ENCODE measurements around the gene CYP2C9. TPM values are rescaled to one million over a fixed set of nuclear protein-coding genes. Genes with fewer than 3 reads are reported as not detected.

Gene CYP2C9
- total and polyA plus RNA-seq, 2 experiments from 2014 or later = 0.15 TPM; not detected in 1

GRCh38 chr10:94989192-94989591 is 50.7 kb downstream of the CYP2C9 start:
- Histone ChIP-seq H3K36me3 (no peaks in the 10 kb centered on the region), H3K27me3 (no peaks in the 10 kb centered on the region), H3K27ac (no peak overlapping the region), H3K4me3 (no peak overlapping the region), H3K4me1 (ENCODE audit: low read depth) (no peaks in the 10 kb centered on the region), H3K9me3 (ENCODE audit: low read depth) (no peaks in the 10 kb centered on the region)
- TF ChIP-seq, protein P1, sequence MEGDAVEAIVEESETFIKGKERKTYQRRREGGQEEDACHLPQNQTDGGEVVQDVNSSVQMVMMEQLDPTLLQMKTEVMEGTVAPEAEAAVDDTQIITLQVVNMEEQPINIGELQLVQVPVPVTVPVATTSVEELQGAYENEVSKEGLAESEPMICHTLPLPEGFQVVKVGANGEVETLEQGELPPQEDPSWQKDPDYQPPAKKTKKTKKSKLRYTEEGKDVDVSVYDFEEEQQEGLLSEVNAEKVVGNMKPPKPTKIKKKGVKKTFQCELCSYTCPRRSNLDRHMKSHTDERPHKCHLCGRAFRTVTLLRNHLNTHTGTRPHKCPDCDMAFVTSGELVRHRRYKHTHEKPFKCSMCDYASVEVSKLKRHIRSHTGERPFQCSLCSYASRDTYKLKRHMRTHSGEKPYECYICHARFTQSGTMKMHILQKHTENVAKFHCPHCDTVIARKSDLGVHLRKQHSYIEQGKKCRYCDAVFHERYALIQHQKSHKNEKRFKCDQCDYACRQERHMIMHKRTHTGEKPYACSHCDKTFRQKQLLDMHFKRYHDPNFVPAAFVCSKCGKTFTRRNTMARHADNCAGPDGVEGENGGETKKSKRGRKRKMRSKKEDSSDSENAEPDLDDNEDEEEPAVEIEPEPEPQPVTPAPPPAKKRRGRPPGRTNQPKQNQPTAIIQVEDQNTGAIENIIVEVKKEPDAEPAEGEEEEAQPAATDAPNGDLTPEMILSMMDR (IDR thresholded peaks at IDR 0.05; ENCODE audit: low read depth, low read length) = no peak
- DNase-seq (ENCODE audit: low read depth in 1 of 2, low spot score in 1 of 2) = no peak

DNA sequence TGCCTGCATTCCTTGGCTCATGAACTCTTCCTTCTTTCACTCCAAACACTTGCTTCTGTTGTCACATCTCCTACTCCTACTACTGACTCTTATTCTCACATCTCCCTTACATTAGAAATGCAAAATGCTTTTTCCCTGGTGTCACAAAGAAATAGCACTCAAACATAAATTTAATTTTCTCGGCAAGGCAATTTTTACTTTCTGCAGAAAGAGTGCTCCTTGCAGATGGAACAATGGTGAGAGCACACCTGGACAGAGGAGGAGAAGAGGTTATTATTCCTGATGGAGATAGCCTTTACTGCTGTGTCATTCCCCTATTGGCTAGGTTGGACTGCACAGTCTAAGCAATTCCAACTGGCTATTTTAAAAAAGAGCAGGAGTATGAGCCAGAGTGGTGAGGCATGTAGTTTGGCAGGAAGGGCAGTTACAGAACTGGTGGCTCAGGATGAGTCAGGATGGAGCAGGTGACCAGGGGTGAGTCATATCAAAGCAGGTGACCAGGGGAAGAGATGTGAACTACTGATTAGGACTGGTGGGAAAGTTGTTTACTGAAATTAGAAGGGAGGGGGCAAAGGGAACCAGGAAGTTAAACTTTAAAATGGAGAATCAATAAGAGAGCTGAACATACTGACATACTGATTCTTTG is 52.9 kb downstream of the CYP2C9 start:
- DNase-seq (ENCODE audit: low read depth in 1 of 2, low spot score in 1 of 2) = no peak
- H3K9me3 ChIP-seq (ENCODE audit: low read depth) = no peaks in the 10 kb centered on the region
- H3K27ac ChIP-seq = no peak overlapping the region
- no peaks in the 10 kb centered on the region for H3K27me3 ChIP-seq
- TF ChIP-seq, protein P1 (IDR thresholded peaks at IDR 0.05; ENCODE audit: low read depth, low read length) = no peak
- no peak overlapping the region for H3K4me3 ChIP-seq
- no peaks in the 10 kb centered on the region for H3K4me1 ChIP-seq (ENCODE audit: low read depth)
- H3K36me3 ChIP-seq = no peaks in the 10 kb centered on the region

DNA sequence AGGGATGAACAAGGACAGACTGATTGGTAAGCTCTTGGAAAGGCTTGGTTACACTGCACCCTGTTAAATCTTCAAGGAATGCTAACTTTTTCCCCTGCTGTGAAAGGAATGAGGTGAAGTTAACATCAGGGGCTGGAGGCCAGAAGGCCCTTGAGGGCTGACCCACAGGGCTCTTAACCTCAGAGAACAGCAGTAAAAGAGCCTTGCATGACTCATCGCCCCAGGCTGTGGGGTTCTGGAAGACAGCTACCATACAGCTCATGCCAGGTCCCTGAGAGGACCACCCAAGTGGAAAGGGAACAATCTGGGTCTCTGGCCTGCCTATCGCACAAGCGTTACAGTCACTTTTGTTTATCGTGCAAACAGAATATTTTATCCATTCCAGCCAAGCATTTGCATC is 54.4 kb downstream of the CYP2C9 start:
- Histone ChIP-seq H3K36me3 (no peaks in the 10 kb centered on the region), H3K4me1 (ENCODE audit: low read depth) (no peaks in the 10 kb centered on the region), H3K9me3 (ENCODE audit: low read depth) (no peaks in the 10 kb centered on the region), H3K27me3 (no peaks in the 10 kb centered on the region), H3K27ac (no peak overlapping the region), H3K4me3 (no peak overlapping the region)
- TF ChIP-seq, protein P1 (IDR thresholded peaks at IDR 0.05; ENCODE audit: low read depth, low read length) = no peak
- no peak for DNase-seq (ENCODE audit: low read depth in 1 of 2, low spot score in 1 of 2)

DNA sequence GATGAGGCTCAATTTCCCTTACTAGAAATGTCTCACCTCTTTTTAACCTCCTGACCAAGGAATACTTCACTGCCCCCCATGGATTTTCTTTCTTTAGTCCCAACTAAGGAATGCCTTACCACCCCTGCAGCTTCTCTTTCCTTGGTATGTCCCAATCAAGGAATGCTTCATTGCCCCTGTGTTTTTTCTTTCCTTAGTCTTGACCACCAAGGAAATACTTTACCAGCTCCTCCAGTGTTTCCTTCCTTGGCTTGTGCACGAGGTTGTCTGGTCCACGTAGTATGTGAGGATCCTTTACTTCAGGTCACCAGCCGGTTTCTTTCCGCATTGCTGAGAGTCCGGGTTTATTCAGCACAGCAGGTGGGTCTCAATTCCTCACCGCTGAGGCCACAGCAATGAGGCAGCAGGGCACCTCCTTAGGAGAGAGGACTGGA is 59.3 kb downstream of the CYP2C9 start:
- Histone ChIP-seq H3K27ac (no peak overlapping the region), H3K9me3 (ENCODE audit: low read depth) (no peaks in the 10 kb centered on the region), H3K27me3 (no peaks in the 10 kb centered on the region), H3K36me3 (no peaks in the 10 kb centered on the region), H3K4me1 (ENCODE audit: low read depth) (no peaks in the 10 kb centered on the region), H3K4me3 (no peak overlapping the region)
- no peak for DNase-seq (ENCODE audit: low read depth in 1 of 2, low spot score in 1 of 2)
- TF ChIP-seq, protein P1 (IDR thresholded peaks at IDR 0.05; ENCODE audit: low read depth, low read length) = no peak

DNA sequence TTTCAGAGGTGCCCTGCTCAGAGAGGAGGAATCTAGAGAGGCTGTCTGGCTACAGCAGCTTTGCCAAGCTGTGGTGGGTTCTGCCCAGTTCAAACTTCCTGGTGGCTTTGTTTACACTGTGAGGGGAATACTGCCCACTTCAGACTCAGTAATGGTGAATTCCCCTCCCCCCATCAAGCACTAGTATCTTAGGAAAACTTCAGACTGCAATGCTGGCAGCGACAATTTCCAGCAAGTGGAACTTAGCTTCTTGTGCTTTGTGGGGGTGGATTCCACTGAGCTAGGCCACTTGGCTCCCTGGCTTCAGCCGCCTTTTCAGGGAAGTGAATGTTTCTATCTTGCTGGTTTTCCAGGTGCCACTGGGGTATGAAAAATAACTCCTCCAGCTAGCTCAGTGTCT is 88.0 kb downstream of the CYP2C9 start:
- no peak for DNase-seq (ENCODE audit: low read depth in 1 of 2, low spot score in 1 of 2)
- Histone ChIP-seq H3K9me3 (ENCODE audit: low read depth) (no peaks in the 10 kb centered on the region), H3K27me3 (no peaks in the 10 kb centered on the region), H3K4me3 (no peak overlapping the region), H3K27ac (no peak overlapping the region), H3K36me3 (no peaks in the 10 kb centered on the region), H3K4me1 (ENCODE audit: low read depth) (no peaks in the 10 kb centered on the region)
- TF ChIP-seq, protein P1 (IDR thresholded peaks at IDR 0.05; ENCODE audit: low read depth, low read length) = no peak

All from cardiac muscle cell (in vitro differentiated cells and primary cell).